DND-41 (cell line): ENCODE measurements around the gene SUSD6.

Source experiments
- CTCF ChIP-seq: IDR thresholded peaks from 2 replicates; pipeline ENCODE4 v1.5.1; 2012; ENCODE audit warnings: borderline replicate concordance, low read length, moderate library complexity, mild to moderate bottlenecking; ENCODE audit not compliant: poor library complexity, severe bottlenecking; ENCODE audit errors: extremely low read depth
- EZH2 ChIP-seq: IDR thresholded peaks from 3 replicates; pipeline ENCODE4 v1.6.1; 2012; ENCODE audit warnings: borderline replicate concordance, low read depth, mild to moderate bottlenecking, moderate library complexity, low read length, inconsistent platforms; ENCODE audit not compliant: severe bottlenecking

GRCh38 chr14:69620981-69621380, 9.6 kb downstream of the SUSD6 start:
- TF ChIP-seq CTCF (no peak), EZH2 (no peak)
